Liver (tissue), 3 donors: ENCODE results near the gene SNX19.

Source experiments
- EGR1 ChIP-seq, 2 donors: IDR thresholded peaks; 2 replicates each; pipeline ENCODE4 v1.6.1; 2016 to 2018; ENCODE audit warnings: antibody characterized with exemption in 2 of 2, low read depth in 2 of 2
- JUND ChIP-seq, 2 donors: IDR thresholded peaks; 2 replicates each; pipeline ENCODE4 v1.6.1; 2016; ENCODE audit warnings: antibody characterized with exemption in 2 of 2
- NR2F2 ChIP-seq: IDR thresholded peaks from 2 replicates; pipeline ENCODE4 v1.6.1; 2016; ENCODE audit warnings: antibody characterized with exemption
- RAD21 ChIP-seq, 2 donors: IDR thresholded peaks; 2 replicates each; pipeline ENCODE4 v1.6.1; 2016; ENCODE audit warnings: antibody characterized with exemption in 2 of 2, mild to moderate bottlenecking in 2 of 2
- TAF1 ChIP-seq: conservative IDR thresholded peaks from 2 replicates; pipeline ENCODE4 v1.6.1; 2016; ENCODE audit warnings: antibody characterized with exemption, mild to moderate bottlenecking
- TF ChIP-seq, protein P1 (sequence below): fragments of 150-350 bp; IDR thresholded peaks from 2 replicates; pipeline ENCODE4 v1.5.1; 2017; ENCODE audit warnings: improper control_type of control experiment, low read depth, low read length; ENCODE audit not compliant: missing input control
- TF ChIP-seq, protein P2 (sequence below): IDR thresholded peaks from 2 replicates; pipeline ENCODE4 v1.6.1; 2016; ENCODE audit warnings: antibody characterized with exemption
- TF ChIP-seq, protein P3 (sequence below): IDR thresholded peaks from 2 replicates; pipeline ENCODE4 v1.6.1; 2016; ENCODE audit warnings: antibody characterized with exemption
- donor health status: healthy.
- donor health status: healthy.

DNA sequence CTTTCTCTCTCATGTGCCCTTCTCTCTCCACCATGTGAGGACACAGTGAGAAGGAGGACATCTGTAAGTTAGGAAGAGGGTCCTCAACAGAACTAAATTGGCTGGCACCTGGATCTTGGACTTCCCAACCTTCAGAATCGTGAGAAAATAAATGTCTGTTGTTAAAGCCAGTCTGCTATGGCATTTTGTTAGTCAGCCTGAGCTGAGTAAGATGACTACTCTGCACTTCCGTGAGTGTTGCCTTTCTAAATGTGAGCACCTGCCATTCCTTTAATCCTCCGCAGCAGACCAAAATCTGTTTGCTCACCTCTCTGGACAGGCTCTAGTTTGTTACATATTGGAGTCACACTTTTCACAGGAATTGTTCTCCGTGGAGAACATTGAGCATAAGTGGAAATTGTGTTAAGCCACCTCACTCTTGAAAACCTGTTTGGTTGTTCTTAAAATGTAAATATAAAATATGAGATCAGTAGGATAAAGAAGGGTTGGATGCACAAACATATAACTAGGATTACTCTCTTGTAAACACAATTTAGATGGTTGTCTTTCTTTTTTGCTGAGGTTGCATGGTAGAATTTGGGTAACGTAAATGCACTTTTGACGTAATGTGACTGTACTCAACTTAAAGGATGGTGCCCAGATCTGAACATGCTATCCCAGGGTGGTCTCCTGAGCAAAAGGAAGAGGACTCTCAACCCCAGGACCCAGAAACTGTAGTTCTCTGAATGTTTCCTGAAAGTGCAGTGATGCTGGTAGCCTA, 65.9 kb downstream of the SNX19 start:
- TF ChIP-seq, protein P1, sequence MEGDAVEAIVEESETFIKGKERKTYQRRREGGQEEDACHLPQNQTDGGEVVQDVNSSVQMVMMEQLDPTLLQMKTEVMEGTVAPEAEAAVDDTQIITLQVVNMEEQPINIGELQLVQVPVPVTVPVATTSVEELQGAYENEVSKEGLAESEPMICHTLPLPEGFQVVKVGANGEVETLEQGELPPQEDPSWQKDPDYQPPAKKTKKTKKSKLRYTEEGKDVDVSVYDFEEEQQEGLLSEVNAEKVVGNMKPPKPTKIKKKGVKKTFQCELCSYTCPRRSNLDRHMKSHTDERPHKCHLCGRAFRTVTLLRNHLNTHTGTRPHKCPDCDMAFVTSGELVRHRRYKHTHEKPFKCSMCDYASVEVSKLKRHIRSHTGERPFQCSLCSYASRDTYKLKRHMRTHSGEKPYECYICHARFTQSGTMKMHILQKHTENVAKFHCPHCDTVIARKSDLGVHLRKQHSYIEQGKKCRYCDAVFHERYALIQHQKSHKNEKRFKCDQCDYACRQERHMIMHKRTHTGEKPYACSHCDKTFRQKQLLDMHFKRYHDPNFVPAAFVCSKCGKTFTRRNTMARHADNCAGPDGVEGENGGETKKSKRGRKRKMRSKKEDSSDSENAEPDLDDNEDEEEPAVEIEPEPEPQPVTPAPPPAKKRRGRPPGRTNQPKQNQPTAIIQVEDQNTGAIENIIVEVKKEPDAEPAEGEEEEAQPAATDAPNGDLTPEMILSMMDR: no peak
- no peak for TF ChIP-seq JUND (IDR thresholded peaks at IDR 0.05)
- TF ChIP-seq RAD21 (IDR thresholded peaks at IDR 0.05): no peak
- no peak for TF ChIP-seq EGR1 (IDR thresholded peaks at IDR 0.05; ENCODE audit: low read depth in 2 of 2)
- no peak for TF ChIP-seq NR2F2
- no peak for TF ChIP-seq TAF1
- TF ChIP-seq, protein P2, sequence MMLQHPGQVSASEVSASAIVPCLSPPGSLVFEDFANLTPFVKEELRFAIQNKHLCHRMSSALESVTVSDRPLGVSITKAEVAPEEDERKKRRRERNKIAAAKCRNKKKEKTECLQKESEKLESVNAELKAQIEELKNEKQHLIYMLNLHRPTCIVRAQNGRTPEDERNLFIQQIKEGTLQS: no peak
- TF ChIP-seq, protein P3, sequence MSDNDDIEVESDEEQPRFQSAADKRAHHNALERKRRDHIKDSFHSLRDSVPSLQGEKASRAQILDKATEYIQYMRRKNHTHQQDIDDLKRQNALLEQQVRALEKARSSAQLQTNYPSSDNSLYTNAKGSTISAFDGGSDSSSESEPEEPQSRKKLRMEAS: no peak
